ENCODE measurements around the gene IGSF21.
"Not testable (repeated sequence)": the region's sequence is repeated elsewhere in the genome, so short reads cannot be mapped to it uniquely, and the experiment has no call there.

Gene IGSF21

DNA sequence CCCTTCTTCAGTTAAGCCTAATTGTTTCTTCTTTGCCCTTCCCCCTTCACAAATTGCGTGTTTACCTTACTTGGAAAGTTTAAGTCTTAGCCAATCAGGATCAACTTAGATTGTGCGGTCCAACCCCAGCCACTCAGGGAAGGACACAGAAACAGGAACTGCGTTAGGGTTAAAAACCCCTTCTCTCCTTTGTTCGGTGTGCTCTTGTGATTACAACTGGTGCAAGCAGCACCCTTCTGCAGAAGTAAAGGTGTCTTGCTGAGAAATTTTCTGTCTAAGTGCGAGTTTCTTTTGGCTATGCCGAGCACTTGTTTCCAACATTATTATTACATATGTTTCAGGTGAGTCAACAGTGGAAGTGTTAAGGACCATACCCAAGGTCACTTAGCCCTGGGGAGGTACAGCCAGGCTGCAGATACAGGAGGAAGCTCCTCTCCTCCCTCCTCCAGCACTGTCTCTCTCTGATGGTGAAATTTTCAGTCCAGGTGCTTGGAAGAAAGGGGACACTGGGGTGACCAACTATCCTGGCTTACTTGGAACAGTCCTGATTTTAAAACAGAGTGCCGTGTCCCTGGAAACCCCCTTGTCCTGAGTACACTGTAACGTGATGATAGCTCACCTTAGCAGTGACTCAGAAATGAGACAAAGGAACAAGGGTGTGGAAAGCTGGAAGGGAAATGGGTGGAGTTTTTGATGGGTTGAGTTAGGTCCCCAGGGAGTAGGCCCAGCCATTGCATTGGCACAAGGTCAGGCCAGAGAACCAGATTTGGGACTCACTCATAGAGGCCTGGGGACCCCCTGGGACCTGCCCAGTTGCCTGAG lies 304.4 kb downstream of the IGSF21 start:
- no peak for DNase-seq

GRCh38 chr1:18412882-18413353 lies 305.3 kb downstream of the IGSF21 start:
- no peak for DNase-seq

DNA sequence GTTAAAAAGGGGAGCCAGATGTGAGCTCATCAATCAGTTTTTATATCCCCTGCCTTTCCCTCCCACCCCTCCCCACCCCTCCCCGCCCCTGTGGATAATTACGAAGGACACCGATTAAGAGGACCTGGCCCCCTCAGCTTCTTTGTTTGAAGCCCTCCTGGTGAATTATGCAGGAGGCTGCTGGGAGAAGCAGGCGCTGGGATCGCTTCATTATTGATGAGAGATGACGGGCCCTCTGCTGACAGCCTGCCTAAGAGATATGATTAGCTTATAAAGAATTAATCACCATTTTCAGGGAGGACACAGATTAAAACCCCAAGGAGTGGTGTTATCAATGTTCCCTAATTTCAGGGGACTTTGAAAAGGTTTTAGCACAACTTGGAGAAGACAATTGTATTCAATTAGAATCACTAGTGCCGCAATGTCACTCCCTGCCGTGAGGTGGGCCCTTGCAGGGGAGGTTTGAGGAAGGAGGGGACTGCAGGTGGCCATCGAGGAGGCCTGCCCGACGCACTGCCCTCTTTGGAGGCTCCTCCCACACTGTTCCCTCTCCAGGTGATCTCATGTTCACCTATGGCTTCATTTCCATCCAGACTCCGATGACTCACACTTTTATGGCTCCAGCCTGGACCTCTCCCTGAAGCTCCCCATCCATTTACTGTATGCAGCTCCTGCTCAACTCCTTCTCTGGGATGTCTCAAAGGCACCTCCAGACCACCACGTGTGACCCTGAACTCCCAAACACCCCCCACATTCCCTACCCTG lies 306.1 kb downstream of the IGSF21 start:
- no peak for DNase-seq

DNA sequence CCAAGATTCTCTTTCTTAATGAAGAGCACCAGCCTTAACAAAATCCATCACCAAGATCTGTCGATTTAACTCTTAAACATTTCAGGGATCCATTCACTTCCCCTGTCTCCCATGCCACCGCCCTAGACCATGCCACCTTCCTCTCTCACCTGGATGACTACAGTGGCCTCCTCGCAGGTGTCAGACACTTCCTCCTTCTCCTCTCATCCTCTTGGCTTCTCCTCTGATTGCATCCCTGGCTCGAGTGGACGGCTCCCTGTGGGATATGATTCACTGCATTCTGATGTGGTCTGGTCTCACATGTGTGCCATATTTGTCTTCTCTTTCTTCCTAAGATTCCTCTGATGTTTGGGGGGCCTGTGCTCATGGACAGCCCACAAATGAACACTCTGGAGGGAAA lies 306.7 kb downstream of the IGSF21 start:
- DNase-seq = no peak

DNA sequence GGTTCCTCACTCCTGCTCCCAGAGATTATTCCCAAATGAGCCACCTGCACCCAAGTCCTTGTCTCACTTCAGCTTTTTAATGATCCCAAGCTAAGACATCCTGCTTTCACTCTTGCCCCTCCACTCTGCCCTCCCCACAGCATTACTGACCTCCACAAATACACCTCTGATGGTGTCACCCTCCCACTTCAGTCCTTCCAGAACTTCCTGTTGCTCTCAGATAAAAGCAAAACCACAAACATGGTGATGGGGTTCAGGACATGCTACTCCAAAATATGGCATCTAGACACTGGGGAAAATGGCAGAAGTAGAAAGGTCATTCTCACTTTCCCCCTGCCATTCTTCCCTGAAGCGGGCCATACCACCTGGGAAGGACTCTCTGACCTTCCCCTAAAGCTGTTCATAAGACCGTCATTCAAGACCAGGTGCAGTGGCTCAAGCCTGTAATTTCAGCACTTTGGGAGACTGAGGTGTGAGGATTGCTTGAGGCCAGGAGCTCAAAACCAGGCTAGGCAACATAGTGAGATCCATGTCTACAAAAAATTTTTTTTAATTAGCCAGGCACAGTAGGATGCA lies 307.4 kb downstream of the IGSF21 start:
- DNase-seq = no peak

DNA sequence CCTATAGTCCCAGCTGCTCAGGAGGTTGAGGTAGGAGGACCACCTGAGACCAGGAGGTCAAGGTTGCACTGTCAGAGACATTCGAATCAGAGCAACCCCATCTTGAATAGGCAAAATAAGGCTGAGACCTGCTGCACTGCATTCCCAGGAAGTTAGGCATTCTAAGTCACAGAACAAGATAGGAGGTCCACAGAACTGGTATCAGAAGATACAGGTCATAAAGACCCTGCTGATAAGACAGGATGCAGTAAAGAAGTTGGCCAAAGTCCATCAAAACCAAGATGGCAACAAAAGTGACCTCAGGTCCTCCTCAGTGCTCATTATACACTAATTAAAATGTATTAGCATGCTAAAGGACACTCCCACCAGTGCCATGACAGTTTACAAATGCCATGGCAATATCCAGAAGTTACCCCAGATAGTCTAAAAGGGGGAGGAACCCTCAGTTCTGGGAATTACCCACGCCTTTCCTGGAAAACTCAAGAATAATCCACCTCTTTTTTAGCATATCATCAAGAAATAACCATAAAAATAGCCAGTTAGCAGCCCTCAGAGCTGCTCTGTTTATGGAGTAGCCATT lies 307.9 kb downstream of the IGSF21 start:
- DNase-seq = no peak

DNA sequence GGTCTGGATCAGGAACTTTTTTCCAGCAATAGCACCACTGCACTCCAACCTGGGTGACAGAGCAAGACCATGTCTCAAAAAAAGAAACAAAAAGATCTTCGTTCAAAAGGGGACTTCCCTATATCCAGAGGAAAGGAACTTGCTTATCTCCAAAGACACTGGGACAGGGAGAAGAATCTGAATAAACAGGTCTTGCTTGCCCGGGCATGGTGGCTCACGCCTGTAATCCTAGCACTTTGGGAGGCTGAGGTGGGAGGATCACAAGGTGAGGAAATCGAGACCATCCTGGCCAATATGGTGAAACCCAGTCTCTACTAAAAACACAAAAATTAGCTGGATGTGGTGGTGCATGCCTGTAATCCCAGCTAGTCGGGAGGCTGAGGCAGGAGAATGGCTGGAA lies 308.5 kb downstream of the IGSF21 start:
- not testable (repeated sequence) for DNase-seq

- DNase-seq = no peak
Measured at GRCh38 chr1:18417316-18418269, 310.0 kb downstream of the IGSF21 start.

DNA sequence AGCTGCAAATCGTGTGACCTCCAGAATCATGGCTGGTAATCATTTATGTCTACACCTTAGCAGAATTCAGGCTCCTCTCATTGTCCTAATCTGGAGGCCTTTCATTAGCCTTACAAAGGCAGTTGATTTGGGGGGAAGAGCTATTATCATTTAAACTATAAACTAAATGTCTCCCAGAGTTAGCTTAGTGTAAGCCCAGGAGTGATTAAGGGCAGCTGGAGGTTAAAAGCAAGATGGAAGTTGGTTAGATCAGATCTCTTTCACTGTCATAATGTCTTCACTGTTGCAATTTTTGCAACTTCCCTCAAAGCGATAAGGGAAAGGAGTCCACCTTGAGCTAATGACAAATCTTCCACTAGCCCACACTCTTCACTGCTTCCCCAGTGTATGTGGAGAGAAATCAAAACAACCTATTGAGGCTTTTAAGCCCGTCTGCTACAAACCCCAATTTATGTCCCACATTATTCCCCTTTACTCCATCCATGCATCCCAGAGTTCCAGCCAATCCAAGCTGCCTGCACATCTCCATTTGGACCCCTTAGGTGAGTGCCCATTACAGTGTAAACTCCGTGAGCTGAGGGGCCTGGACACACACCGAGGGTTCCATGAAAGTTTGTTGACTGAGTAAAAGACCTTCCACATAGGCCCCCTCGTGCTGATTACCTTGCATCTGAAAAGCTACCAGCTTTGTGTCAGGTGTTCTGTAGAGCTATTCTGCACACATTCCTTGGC lies 311.7 kb downstream of the IGSF21 start:
- DNase-seq = no peak

DNA sequence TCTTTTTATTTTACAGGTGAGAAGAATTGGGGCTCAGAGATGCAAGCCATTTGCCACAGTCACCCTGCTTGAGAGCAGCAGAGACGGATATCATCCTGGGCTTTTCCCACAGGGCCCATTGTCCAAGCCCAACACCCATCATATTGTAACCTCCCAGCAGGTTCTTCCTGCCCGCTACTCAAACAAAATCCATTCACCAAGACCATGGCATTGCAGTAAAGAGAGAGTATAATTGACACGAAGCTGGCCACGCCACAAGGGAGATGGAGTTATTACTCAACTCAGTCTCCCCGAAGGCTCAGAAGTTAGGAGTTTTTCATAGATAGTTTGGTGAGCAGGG lies 312.2 kb downstream of the IGSF21 start:
- DNase-seq = no peak

GRCh38 chr1:18422076-18422777 lies 314.6 kb downstream of the IGSF21 start:
- no peak for DNase-seq

DNA sequence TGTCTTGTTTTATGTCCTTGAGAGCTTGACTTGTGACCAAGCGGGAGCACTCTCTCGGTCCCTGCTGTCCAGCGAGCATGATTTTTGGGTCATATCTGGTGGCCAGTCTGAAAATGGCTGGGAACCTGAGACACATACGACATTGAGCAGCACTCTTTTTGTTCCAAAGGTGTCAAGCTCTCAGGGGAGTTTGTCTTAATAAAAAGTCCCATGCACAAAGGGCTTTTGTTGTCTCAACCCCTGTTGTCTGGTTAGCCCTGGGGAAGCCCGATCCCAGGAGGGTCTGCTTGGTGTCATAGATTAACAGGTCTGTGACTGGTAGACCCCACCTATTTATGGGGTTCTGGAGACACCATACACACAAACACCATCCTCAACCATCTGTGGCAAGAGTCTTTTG lies 315.4 kb downstream of the IGSF21 start:
- DNase-seq = no peak

- no peak for DNase-seq
Measured at GRCh38 chr1:18426580-18426979, 319.0 kb downstream of the IGSF21 start.

Measured in COR-L47 (cell line).